ENCODE results near the gene PHRF1.

The PHRF1 gene

GRCh38 chr11:659532-660085 lies 83.3 kb downstream of the PHRF1 start:
- no peak for DNase-seq

GRCh38 chr11:660281-660680 lies 84.0 kb downstream of the PHRF1 start:
- no peak for DNase-seq

GRCh38 chr11:660681-661444 lies 84.6 kb downstream of the PHRF1 start:
- DNase-seq = no peak
